B cell (primary cell): ENCODE results near the gene AGPAT3. TPM values are rescaled to one million over a fixed set of nuclear protein-coding genes. Genes with fewer than 3 reads are reported as not detected.

Source experiments
- ATAC-seq: fragments of 200-7000 bp; cut with Tn5 transposase; one replicate; pipeline ENCODE4 v1.10.0; 2021; ENCODE audit warnings: low read depth, mild to moderate bottlenecking, moderate number of reproducible peaks, moderate library complexity
- CTCF ChIA-PET: fragments of 350-600 bp; sonication (Branson Sonifier 250); formaldehyde crosslinking; loops from one replicate; lab custom pipeline; 2021; ENCODE audit warnings: antibody characterized with exemption, inconsistent platforms; lab: Charles Lee
- POLR2A ChIA-PET: fragments of 350-600 bp; sonication (Branson Sonifier 250); formaldehyde crosslinking; loops from one replicate; lab custom pipeline; 2021; ENCODE audit warnings: antibody characterized with exemption; lab: Charles Lee
- DNase-seq: peaks from one replicate; pipeline ENCODE4 v3.0.0; 2013
- H2AFZ ChIP-seq: 2 replicates; pipeline ENCODE4 v1.6.1; 2012; ENCODE audit warnings: mild to moderate bottlenecking, low read depth, low read length; ENCODE audit not compliant: insufficient read depth, poor library complexity, severe bottlenecking
- H3K27ac ChIP-seq, 2 donors: 1 replicate in 1 of 2; 2 replicates in 1 of 2; pipeline ENCODE4 v1.5.1; 2012 to 2013; ENCODE audit warnings: low read length in 2 of 2, mild to moderate bottlenecking in 2 of 2, moderate library complexity in 1 of 2
- H3K27me3 ChIP-seq, 4 experiments: fragments of 200-600 bp in 1 of 4; sonication (generic) in 1 of 4; replicated peaks in 1 of 4; 1 replicate in 2 of 4; 2 replicates in 2 of 4; pipeline versions ENCODE4 v1.6.1 to v1.7.0; 2013 to 2016; ENCODE audit warnings: low read length in 3 of 4, mild to moderate bottlenecking in 2 of 4, mixed read lengths in 1 of 4, moderate library complexity in 1 of 4; ENCODE audit not compliant: insufficient read depth in 4 of 4, control insufficient read depth in 3 of 4; ENCODE audit errors: control extremely low read depth in 1 of 4
- H3K36me3 ChIP-seq, 2 experiments: replicated peaks in 1 of 2; 1 replicate in 1 of 2; 2 replicates in 1 of 2; pipeline versions ENCODE4 v1.6.1 to v1.7.1; 2013; ENCODE audit warnings: low read length in 1 of 2; ENCODE audit not compliant: insufficient read depth in 2 of 2, control insufficient read depth in 1 of 2; ENCODE audit errors: control extremely low read depth in 1 of 2, extremely low read depth in 1 of 2
- H3K4me1 ChIP-seq, 2 donors: fragments of 200-600 bp in 1 of 2; sonication (generic) in 1 of 2; 1 replicate in 1 of 2; 2 replicates in 1 of 2; pipeline versions ENCODE4 v1.5.1 to v1.6.1; 2013 to 2017; ENCODE audit warnings: low read length in 2 of 2; ENCODE audit not compliant: control insufficient read depth in 2 of 2, insufficient read depth in 2 of 2
- H3K4me2 ChIP-seq: replicated peaks from 2 replicates; pipeline ENCODE3; 2012; ENCODE audit warnings: mild to moderate bottlenecking, low read depth, low read length; ENCODE audit not compliant: poor library complexity, severe bottlenecking
- H3K4me3 ChIP-seq, 5 experiments: fragments of 200-600 bp in 1 of 5; sonication (generic) in 1 of 5; 1 replicate in 3 of 5; 2 replicates in 2 of 5; pipeline versions ENCODE4 v1.5.1 to v1.7.0; 2011 to 2016; ENCODE audit warnings: low read length in 4 of 5, mild to moderate bottlenecking in 4 of 5, low read depth in 2 of 5, control low read depth in 1 of 5, moderate library complexity in 1 of 5; ENCODE audit not compliant: insufficient read depth in 1 of 5; ENCODE audit errors: control extremely low read depth in 1 of 5, extremely low read depth in 1 of 5
- H3K79me2 ChIP-seq: fragments of 200-600 bp; sonication (generic); one replicate; pipeline ENCODE4 v1.6.0; 2016; ENCODE audit warnings: low read length; ENCODE audit not compliant: control insufficient read depth, insufficient read depth
- H3K9ac ChIP-seq: fragments of 200-600 bp; sonication (generic); 2 replicates; pipeline ENCODE4 v1.6.1; 2017; ENCODE audit warnings: mild to moderate bottlenecking, low read length, moderate library complexity
- H3K9me3 ChIP-seq, 3 donors: one replicate each; pipeline versions ENCODE4 v1.6.1 to v1.7.1; 2013; ENCODE audit warnings: low read length in 2 of 3; ENCODE audit not compliant: control insufficient read depth in 2 of 3, insufficient read depth in 1 of 3; ENCODE audit errors: control extremely low read depth in 1 of 3
- H4K20me1 ChIP-seq: 2 replicates; pipeline ENCODE4 v1.6.0; 2012; ENCODE audit warnings: mild to moderate bottlenecking, low read length; ENCODE audit not compliant: insufficient read depth, control insufficient read depth, poor library complexity, severe bottlenecking
- H3K27ac Mint-ChIP-seq: one replicate; pipeline ENCODE4 v1.8.0; 2021; ENCODE audit warnings: mixed read lengths
- H3K27me3 Mint-ChIP-seq: one replicate; pipeline ENCODE4 v1.8.0; 2021; ENCODE audit warnings: mixed read lengths
- H3K4me1 Mint-ChIP-seq: one replicate; pipeline ENCODE4 v1.8.0; 2021; ENCODE audit warnings: mixed read lengths
- H3K4me3 Mint-ChIP-seq: one replicate; pipeline ENCODE4 v1.8.0; 2021; ENCODE audit warnings: mixed read lengths
- H3K9me3 Mint-ChIP-seq: one replicate; pipeline ENCODE4 v1.8.0; 2022; ENCODE audit warnings: mixed read lengths; ENCODE audit not compliant: insufficient read depth
- CTCF ChIP-seq: fragments of 200-600 bp; IDR thresholded peaks from one replicate; pipeline ENCODE4 v1.8.0; 2022; ENCODE audit warnings: antibody characterized with exemption, mild to moderate bottlenecking
- EZH2 ChIP-seq: IDR thresholded peaks from 2 replicates; pipeline ENCODE4 v1.6.1; 2012; ENCODE audit warnings: borderline replicate concordance, low read depth, mild to moderate bottlenecking, moderate library complexity, low read length; ENCODE audit not compliant: insufficient read depth, poor library complexity, severe bottlenecking
- WGBS: methylation state at CpG from one replicate; pipeline ENCODE4 v1.1.5; 2013; ENCODE audit warnings: missing lambda C conversion rate; ENCODE audit not compliant: insufficient coverage; 5-methylcytosine and 5-hydroxymethylcytosine counted together
- intact Hi-C: fragments of 100-400 bp; cut with micrococcal nuclease; formaldehyde crosslinking; loops from one replicate; pipeline ENCODE4 v1.10.0; 2022
- polyA plus RNA-seq: library from polyadenylated mRNA; depleted of rRNA; stranded (reverse); fragments of >200 nt; gene quantifications from 2 replicates; pipeline ENCODE4 v1.2.3, GENCODE V29; 2012
- total RNA-seq, 2 donors: library from RNA; stranded (reverse); fragments of 120-200 nt in 1 of 2; gene quantifications; 1 replicate in 1 of 2; 2 replicates in 1 of 2; pipeline versions ENCODE4 v1.2.3 to v1.2.4, GENCODE V29; 2013 to 2022

The AGPAT3 gene
- total and polyA plus RNA-seq, 2 donors (not counting 1 experiment from before 2014, with no cell fraction given), result 14.3 to 49.3 TPM

GRCh38 chr21:43997766-43998742 is 133.0 kb downstream of the AGPAT3 start:
- Histone ChIP-seq H3K9ac (no peak overlapping the region), H4K20me1 (no peaks in the 10 kb centered on the region), H3K4me2 (no peak overlapping the region), H3K27me3 (peaks cover 0 to 6% (median 1%) of the 10 kb centered on the region in 4 experiments), H3K9me3 (peaks cover 0 to 8% (median 0%) of the 10 kb centered on the region in 3 donors), H2AFZ (no peak overlapping the region), H3K27ac (no peak overlapping the region), H3K4me3 (no peak overlapping the region), H3K36me3 (no peaks in the 10 kb centered on the region), H3K79me2 (no peaks in the 10 kb centered on the region), H3K4me1 (no peaks in the 10 kb centered on the region)
- DNase-seq, result no peak
- ChIA-PET CTCF (no interaction called here), POLR2A (no interaction called here)
- no peaks in the 10 kb centered on the region for H3K4me1 Mint-ChIP-seq
- no peaks in the 10 kb centered on the region for H3K9me3 Mint-ChIP-seq
- intact Hi-C loops, result no loop called here
- TF ChIP-seq EZH2 (no peak), CTCF (no peak)
- no peak for ATAC-seq
- no peak overlapping the region for H3K27ac Mint-ChIP-seq
- no peak overlapping the region for H3K4me3 Mint-ChIP-seq
- 71% methylated on average over 2 of the region's 5 CpGs for WGBS
- peaks cover 7% of the 10 kb centered on the region for H3K27me3 Mint-ChIP-seq

- H3K27me3 Mint-ChIP-seq, result peaks cover 7% of the 10 kb centered on the region
- ATAC-seq (no peak), DNase-seq (no peak)
- CTCF ChIA-PET, result interaction anchor here (0.6 kb wide), 1 partner anchor 14 kb away, joined by 3 read pairs; no protein-coding TSS in a partner anchor
- peaks cover 0 to 8% (median 0%) of the 10 kb centered on the region in 3 donors for H3K9me3 ChIP-seq
- no peak overlapping the region for H3K4me3 Mint-ChIP-seq
- intact Hi-C loops, result no loop called here
- H3K36me3 ChIP-seq, result no peaks in the 10 kb centered on the region
- no peak for TF ChIP-seq CTCF
- TF ChIP-seq EZH2, result no peak
- H3K4me1 Mint-ChIP-seq, result no peaks in the 10 kb centered on the region
- no peak overlapping the region for H2AFZ ChIP-seq
- H3K9me3 Mint-ChIP-seq, result no peaks in the 10 kb centered on the region
- H3K27me3 ChIP-seq, result peaks cover 0 to 4% (median 1%) of the 10 kb centered on the region in 4 experiments
- 67% methylated on average over 5 of the region's 7 CpGs for WGBS
- H3K4me2 ChIP-seq, result no peak overlapping the region
- no peaks in the 10 kb centered on the region for H4K20me1 ChIP-seq
- no peak overlapping the region for H3K27ac ChIP-seq
- H3K4me3 ChIP-seq, result no peak overlapping the region
- no peak overlapping the region for H3K27ac Mint-ChIP-seq
- H3K4me1 ChIP-seq, result no peaks in the 10 kb centered on the region
- no peak overlapping the region for H3K9ac ChIP-seq
- POLR2A ChIA-PET, result no interaction called here
- no peaks in the 10 kb centered on the region for H3K79me2 ChIP-seq
These were observed 135.3 kb downstream of the AGPAT3 start for GRCh38 chr21:44000360-44000759.
